Astrocyte of the cerebellum (primary cell): ENCODE data around the gene IGDCC3.

Experiments
- DNase-seq: peaks from one replicate; pipeline ENCODE4 v3.0.0-alpha.2; 2011; ENCODE audit warnings: low read depth
- H3K4me3 ChIP-seq: 2 replicates; pipeline ENCODE4 v1.5.1; 2011; ENCODE audit warnings: mild to moderate bottlenecking, low read depth, low read length, moderate library complexity
- in situ Hi-C: cut with HindIII; loops from 2 replicates; pipeline ENCODE4 v1.10.0; 2017; ENCODE audit warnings: low sequenced_read_pairs
- TF ChIP-seq, protein P1 (sequence below): IDR thresholded peaks from 2 replicates; pipeline ENCODE4 v1.5.1; 2012; ENCODE audit warnings: low read length, low read depth, moderate library complexity, mild to moderate bottlenecking; ENCODE audit errors: missing control alignments

Gene IGDCC3

DNA sequence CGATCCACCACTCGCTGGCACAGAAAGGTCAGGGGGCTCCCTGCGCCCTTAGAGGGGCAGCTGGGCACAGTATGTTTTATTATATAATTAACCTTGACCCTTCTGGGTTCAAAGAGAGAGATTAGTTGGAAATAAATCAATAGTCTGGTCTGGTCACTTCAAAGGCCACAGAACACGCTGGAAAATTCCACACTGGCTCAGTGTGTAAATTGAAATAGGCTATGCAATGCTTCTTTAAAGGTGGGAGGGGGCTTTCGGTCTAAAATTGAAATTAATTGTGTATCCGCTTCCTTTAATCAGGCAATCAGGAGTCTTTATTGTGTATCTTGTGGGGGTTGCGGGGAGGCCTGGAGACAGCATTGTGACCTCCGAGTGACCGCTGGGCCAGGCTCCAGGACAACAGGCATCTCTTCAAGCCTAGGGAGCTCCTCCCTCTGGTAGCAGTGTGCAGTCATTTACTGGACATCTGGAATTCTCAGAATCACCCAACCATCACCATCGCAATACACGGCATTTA, 65.3 kb downstream of the IGDCC3 start:
- H3K4me3 ChIP-seq: no peak overlapping the region
- DNase-seq: no peak
- TF ChIP-seq, protein P1, sequence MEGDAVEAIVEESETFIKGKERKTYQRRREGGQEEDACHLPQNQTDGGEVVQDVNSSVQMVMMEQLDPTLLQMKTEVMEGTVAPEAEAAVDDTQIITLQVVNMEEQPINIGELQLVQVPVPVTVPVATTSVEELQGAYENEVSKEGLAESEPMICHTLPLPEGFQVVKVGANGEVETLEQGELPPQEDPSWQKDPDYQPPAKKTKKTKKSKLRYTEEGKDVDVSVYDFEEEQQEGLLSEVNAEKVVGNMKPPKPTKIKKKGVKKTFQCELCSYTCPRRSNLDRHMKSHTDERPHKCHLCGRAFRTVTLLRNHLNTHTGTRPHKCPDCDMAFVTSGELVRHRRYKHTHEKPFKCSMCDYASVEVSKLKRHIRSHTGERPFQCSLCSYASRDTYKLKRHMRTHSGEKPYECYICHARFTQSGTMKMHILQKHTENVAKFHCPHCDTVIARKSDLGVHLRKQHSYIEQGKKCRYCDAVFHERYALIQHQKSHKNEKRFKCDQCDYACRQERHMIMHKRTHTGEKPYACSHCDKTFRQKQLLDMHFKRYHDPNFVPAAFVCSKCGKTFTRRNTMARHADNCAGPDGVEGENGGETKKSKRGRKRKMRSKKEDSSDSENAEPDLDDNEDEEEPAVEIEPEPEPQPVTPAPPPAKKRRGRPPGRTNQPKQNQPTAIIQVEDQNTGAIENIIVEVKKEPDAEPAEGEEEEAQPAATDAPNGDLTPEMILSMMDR: no peak
- in situ Hi-C loops: loop anchor here (25.0 kb wide), 1 partner anchor 150 kb away; no protein-coding TSS in a partner anchor

DNA sequence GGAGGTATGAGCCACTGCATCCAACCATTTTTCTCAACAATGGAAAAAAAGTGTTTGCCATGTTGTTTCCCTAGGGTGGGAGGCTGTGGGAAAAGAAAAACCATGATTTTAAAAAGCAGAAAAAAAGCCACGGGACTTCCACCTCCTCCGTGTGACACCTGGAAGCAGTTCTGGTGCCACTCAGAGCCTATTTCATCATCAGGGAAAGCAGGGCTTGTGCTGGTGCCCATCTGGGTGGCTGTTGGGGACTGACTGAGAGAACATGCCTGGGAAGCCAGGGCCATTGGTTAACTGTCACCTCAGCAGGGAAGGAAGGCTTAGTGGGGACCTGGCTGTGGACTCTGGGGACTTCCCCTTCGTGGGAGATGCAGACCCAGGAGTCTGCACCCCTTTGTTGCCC, 66.0 kb downstream of the IGDCC3 start:
- DNase-seq: no peak
- H3K4me3 ChIP-seq: no peak overlapping the region
- TF ChIP-seq, protein P1: no peak
- in situ Hi-C loops: loop anchor here (25.0 kb wide), 1 partner anchor 151 kb away; no protein-coding TSS in a partner anchor

DNA sequence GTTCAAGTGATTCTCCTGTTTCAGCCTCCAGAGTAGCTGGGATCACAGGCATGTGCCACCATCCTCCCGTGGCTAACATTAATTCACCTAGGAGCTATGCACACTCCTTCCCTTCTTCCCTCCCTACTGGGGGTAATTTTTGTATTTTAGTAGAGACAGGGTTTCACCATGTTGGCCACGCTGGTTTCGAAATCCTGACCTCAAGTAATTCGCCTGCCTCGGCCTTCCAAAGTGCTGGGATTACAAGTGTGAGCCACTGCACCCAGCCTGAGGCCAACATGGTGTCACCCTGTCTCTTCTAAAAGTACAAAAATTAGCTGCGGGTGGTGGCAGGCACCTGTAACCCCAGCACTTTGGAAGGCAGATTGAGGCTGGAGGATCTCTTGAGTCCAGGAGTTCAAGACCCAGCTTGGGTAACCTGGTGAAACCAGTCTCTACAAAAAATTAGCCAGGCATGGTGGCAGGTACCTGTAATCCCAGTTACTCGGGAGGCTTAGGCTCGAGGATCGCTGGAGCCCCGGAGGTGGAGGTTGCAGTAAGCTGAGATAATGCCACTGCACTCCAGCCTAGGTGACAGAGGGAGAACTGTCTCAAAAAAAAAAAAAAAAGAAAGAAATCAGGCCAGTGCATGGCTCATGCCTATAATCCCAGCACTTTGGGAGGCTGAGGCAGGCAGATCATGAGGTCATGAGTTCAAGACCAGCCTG, 67.2 kb downstream of the IGDCC3 start:
- H3K4me3 ChIP-seq: no peak overlapping the region
- no peak for DNase-seq
- TF ChIP-seq, protein P1: no peak

DNA sequence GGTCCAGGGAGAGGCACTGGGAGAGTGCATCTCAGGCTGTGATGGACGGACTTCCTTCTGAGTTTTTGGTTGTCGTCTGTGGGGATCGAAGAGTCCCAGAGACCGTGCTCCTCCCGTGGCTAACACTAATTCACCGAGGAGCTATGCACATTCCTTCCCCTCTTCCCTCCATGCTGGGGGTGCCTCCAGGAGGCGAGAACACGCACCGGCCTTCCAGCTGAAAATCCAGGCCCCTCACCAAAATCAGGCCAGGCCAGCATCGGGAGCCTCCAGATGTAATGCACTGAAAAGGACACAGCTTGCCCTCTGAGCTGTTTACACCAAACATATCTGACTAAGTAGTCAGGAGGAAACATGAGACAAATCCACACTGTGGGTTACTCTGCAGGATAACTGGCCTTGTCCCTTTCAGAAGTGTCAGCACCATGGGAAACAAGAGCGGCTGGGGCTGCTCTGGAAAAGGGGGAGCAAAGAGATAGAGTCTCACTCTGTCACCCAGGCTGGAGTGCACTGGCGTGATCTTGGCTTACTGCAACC, 67.9 kb downstream of the IGDCC3 start:
- no peak for DNase-seq
- TF ChIP-seq, protein P1: no peak
- in situ Hi-C loops: loop anchor here (25.0 kb wide), 1 partner anchor 152 kb away; no protein-coding TSS in a partner anchor

More for the DNA sequence above, 67.2 kb downstream of the IGDCC3 start:
- in situ Hi-C loops: loop anchor here (25.0 kb wide), 1 partner anchor 152 kb away; no protein-coding TSS in a partner anchor

DNA sequence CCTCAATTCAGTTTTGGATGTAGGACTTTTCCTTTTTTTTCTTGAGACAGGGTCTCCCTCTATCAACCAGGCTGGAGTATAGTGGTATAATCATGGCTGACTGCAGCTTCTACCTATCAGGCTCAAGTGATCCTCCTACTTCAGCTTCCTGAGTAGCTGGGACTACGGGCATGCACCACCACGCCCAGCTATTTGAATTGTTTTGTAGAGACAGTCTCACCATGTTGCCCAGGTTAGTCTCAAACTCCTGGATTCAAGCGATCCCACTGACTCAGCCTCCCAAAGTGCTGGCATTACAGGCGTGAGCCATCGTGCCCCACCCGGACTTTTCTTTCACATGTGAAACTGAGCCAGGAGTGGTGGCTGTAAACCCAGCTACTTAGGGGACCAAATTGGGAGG, 69.8 kb downstream of the IGDCC3 start:
- DNase-seq: no peak
- TF ChIP-seq, protein P1: no peak
- in situ Hi-C loops: loop anchor here (25.0 kb wide), 1 partner anchor 154 kb away; no protein-coding TSS in a partner anchor
- no peak overlapping the region for H3K4me3 ChIP-seq

More for the DNA sequence above, 67.9 kb downstream of the IGDCC3 start:
- no peak overlapping the region for H3K4me3 ChIP-seq

DNA sequence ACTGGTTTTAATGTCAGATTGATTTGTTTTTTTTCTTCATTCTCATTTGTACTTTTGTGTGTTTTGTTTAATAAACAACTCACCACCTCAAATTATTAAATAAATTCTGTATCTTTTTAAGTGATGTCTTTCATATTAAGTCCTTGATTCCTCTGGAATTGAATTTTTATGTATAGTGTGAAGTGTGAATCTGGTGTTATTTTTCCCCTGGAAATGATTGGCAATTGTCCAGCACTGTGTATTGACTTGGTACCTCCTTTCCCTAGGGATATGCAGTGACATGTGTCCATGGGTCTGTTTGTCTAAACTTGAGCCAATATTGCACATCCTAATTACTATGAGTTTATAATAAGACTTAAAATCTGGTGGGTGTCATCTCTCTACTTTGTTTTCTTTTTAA, 71.3 kb downstream of the IGDCC3 start:
- no peak overlapping the region for H3K4me3 ChIP-seq
- DNase-seq: no peak
- in situ Hi-C loops: loop anchor here (25.0 kb wide), 1 partner anchor 156 kb away; no protein-coding TSS in a partner anchor
- TF ChIP-seq, protein P1: no peak
